HG03558 (cell line): ENCODE results near the gene TAL2.
A peak's percentile ranks its signal among the peaks of the same experiment; 100 is the strongest.

Experiments
- ATAC-seq: cut with Tn5 transposase; IDR thresholded peaks from one replicate; pipeline ENCODE4 v1.9.1; 2021; ENCODE audit warnings: moderate number of reproducible peaks; ENCODE audit not compliant: unreplicated experiment; ENCODE audit errors: extremely low read depth

The TAL2 gene

GRCh38 chr9:105673850-105674387 is 11.7 kb downstream of the TAL2 start:
- ATAC-seq = no peak

DNA sequence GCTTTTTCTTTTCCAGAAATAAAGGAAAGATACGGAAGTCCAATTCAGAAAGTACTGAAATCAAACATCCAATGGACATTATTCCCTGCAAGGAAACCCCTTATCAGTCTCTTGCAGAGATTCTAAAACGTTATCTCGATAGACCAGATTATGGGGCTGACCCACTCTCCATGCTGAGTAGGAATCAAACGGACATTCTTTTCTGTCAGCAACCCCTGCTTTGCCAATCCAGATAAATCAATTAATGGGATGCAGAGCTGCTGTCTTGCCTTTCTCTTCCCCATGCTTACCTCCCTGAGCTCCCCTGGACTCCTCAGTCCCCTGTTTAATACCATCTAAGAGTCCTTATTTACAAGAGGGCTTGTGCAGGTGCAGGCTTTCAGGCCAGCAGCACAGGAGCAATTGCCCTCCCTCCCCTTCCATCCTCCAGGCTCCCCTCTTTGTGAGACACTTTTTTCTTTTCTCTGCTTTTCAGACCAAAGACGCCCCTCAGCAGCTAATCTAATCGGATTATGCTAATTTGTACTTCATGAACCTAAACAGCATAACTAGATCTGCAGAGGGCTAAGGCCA is 14.2 kb downstream of the TAL2 start:
- ATAC-seq = no peak

DNA sequence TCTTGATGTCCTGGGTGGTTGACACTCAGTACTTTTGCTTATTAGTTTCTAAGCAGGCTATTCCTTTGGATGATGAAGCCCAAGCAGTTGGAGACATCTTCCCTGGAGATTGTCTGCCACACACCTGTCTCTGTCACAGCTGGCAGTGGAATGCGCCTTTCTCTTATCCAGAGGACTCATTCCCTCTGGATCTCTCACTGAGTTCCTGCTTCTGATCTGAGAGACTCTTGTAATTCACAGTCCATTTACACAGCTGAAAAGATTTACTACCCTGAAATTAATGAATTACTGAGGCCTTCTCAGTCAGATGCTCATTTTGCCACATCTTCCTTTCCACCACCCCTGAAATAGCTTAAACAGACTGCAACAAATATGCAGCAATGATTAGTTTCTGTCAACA is 15.9 kb downstream of the TAL2 start:
- no peak for ATAC-seq

DNA sequence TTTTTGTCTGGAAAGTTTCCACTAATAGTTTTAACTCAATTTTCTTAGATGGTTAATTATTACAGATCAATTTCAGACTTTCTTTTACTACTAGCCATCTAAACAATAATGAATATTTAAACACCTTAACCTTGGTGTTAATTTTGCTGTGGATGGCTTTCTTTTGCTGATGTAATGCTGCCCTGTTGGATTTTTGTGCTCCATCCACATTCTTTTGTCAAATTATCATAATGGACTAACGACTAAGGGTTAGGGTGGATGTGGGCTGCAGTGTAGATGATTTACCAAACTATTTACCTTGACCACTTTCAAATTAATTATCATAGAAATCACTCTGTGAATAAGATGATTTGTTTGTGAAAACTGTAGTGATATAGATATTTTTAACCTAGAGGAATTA is 16.5 kb downstream of the TAL2 start:
- no peak for ATAC-seq

DNA sequence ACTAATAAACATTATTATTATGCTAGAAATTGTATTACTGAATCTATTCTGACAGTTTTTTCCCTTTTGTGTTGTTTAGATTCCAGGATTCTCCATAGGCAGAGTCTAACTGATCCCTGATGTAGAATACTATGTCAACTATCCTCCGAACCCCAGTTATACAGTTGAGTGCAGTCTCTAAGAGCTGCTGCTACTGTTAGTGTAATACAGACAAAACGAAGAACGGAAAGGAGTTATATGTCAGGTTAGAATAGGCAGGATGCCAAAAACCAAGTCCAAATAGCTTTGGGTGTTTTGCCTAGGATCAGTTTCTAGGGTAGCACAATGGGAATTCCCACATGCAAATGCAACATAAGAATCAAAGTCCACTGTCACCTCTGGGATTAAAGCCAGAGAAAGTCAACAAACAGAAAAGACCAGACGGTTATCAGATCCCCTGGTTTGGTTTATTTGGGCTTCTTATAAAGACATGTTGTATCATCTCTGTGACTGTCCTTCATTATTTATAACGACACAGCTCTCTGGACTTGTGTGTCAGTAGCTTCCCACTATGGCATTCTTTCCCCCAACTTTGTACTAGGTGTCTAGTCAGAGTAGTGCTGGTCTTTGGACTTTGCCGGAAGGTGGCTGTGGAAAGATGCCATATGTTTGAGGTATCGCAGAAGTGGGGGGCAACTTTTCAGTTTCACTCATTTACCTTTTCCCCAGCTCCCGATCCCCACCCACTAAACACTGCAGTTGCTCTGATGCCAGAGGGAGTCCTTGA is 17.2 kb downstream of the TAL2 start:
- ATAC-seq = no peak

DNA sequence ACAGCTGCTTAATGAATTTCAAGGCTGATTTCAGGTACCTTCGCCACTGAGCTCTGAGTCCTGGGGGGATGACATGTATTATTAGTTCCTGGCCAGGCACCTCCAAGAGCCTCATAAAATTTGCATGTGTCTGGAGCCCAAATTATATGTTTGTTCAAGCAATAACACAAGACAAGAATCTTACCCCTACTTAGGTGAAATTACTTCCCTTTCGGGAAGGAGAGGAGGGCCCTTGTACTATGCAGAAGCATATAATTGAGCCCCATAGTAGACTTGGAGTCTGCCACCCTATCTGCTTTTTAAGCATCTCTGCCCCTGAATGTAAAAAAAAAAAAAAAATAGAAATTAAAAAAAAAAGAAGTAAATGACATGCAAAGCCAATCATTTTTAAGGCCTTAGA is 19.1 kb downstream of the TAL2 start:
- no peak for ATAC-seq

GRCh38 chr9:105681724-105682123 is 19.5 kb downstream of the TAL2 start:
- ATAC-seq = no peak

DNA sequence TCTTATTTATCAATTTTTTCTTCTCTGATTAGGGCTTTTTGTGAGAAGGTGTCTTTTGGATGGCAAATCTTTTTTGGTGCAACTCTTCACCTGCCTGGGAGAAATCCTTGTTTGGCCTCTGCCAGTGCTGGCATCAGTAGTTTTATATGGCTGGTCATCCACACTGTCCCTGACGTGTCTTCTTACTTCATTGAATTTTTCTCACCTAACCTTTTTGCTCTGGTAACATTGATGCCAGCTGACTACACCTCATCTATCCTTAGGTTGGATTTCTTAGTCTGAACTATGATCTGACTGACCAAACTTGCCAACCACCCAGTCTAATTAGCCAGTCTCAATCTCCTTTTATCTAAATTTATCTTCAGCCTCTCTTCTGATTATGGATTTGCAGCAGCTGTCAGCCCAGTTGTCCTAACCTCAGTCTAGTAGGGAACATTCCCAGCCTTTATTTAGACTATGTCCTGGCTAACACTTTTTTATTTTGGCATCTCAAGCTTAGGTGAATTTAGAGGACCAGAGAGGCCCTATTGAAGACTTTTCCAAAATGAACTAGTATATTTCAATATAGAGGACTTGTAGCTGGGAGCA is 21.5 kb downstream of the TAL2 start:
- ATAC-seq = no peak

GRCh38 chr9:105686936-105687335 is 24.7 kb downstream of the TAL2 start:
- no peak for ATAC-seq

GRCh38 chr9:105690742-105691141 is 28.5 kb downstream of the TAL2 start:
- no peak for ATAC-seq

GRCh38 chr9:105693435-105694189 is 31.4 kb downstream of the TAL2 start:
- ATAC-seq = peak; percentile 17

DNA sequence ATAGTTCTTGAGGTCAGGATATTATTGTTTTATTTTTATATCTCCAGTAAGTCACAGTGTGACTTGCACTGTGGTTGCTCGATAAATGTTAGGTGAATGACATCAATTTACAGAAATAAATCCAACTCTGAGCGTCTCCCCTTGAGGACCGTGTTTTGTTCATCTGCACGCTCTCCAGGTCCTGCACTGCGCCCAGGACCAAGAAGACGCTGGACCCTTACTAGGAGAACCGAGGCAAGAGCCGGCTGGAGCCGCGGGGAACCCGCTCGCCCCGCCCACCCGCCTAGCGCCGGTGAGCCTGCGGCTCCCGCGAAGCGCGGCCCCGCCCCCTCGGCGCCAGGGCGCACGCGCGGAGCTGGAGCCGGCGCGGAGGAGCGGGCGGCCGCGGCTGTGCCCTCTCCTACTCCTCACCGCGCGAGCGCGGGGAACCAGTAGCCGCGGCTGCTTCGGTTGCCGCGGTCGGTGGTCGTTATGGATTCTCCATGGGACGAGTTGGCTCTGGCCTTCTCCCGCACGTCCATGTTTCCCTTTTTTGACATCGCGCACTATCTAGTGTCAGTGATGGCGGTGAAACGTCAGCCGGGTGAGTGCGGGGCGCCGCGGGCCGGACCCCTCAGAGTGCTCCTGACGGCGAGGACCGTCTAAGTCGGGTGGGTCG is 32.1 kb downstream of the TAL2 start, which contains the start of gene TMEM38B:
TSS of gene TMEM38B (plus strand) at position 352 of the 658 bp plus-strand sequence. CDS start at position 472, 120 bp downstream.
- peak; percentile 41 for ATAC-seq

DNA sequence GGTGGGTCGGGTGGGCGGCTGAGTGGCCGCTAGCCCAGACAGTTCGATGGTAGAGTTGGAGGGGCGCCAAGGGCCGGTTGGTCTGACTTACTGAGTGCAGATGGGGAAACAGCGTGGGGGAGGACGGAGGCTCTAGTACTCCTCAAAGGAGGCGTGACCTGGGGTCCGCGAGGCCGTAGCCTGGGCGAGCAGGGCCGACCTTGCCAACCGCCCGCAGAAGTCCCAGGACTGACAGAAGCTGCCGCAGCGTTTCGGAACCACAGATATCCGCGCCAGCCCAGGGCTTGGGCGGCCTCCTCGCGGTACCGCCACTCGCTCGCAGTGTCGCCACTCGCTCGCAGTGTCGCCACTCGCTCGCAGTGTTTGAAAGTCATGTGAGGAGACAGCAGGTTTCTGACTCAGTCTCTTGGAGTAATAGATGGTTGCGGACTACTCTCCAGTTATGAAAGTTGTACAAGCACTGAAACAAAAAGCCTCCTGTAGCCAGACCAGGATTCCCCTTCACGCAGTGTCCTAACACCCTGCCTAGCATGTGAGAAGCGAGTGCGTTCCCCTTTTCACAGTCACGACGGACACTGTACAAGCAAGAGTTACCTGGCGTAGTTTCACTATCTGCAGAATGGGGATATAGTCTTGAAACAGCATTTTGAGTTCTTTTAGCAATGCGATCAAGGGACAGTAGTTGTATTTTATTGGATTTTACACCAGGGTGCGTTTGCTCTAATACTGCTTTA is 32.8 kb downstream of the TAL2 start:
- ATAC-seq = peak; percentile 34

GRCh38 chr9:105696219-105696793 is 34.0 kb downstream of the TAL2 start:
- no peak for ATAC-seq

GRCh38 chr9:105697871-105698270 is 35.6 kb downstream of the TAL2 start:
- ATAC-seq = no peak

- no peak for ATAC-seq
Observed at GRCh38 chr9:105698348-105698870, 36.2 kb downstream of the TAL2 start.

DNA sequence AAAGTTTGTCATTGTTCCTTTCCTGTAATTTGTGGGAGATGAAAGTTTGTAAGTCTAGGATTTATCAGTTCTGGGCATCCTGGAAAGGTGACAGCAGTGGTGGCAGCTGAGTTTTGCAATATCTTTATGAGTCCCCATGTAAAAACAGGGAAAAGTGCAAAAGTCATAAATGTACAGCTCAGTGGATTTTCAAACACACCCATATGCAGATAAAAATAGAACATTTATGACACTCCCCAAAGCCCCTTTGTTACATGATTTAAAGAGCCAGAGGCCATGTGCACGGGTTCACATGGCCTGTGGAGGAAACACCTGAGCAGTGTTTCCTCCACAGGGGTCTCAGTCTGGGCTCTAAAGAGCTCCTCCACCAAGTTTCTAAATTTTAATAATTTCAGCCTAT is 38.4 kb downstream of the TAL2 start:
- no peak for ATAC-seq

- no peak for ATAC-seq
Observed at GRCh38 chr9:105701145-105701544, 38.9 kb downstream of the TAL2 start.

GRCh38 chr9:105702207-105702606 is 40.0 kb downstream of the TAL2 start:
- ATAC-seq = no peak
